ENCODE results near the gene APOE. TPM values are rescaled to one million over a fixed set of nuclear protein-coding genes. Genes with fewer than 3 reads are reported as not detected.
A peak's percentile ranks its signal among the peaks of the same experiment; 100 is the strongest.

Gene APOE
- total RNA-seq, 3 donors from 2014 or later: 32.7 to 74.6 (median 46.2) TPM

- DNase-seq: no peak
- H3K4me1 ChIP-seq (ENCODE audit: low read depth): no peaks in the 10 kb centered on the region
- intact Hi-C loops (cut with DNase I, micrococcal nuclease): no loop called here
- no peak for ATAC-seq
- H3K9me3 ChIP-seq: no peaks in the 10 kb centered on the region
- TF ChIP-seq CTCF (IDR thresholded peaks at IDR 0.05): no peak
- H3K4me3 ChIP-seq: no peak overlapping the region
- no peaks in the 10 kb centered on the region for H3K36me3 ChIP-seq (ENCODE audit: low read depth)
These were observed 34.1 kb downstream of the APOE start for GRCh38 chr19:44939668-44940067.

GRCh38 chr19:44942067-44942571, 36.5 kb downstream of the APOE start, which contains the start of gene APOC4:
TSS of gene APOC4 (plus strand) at chr19:44942237. CDS start at chr19:44942278, 41 bp downstream.
- no peak within 1 kb of the TSS for H3K4me3 ChIP-seq
- no peak for ATAC-seq
- no peak for DNase-seq
- H3K9me3 ChIP-seq: no peaks in the 10 kb centered on the region
- intact Hi-C loops (cut with DNase I, micrococcal nuclease): no loop called here
- no peak for TF ChIP-seq CTCF (IDR thresholded peaks at IDR 0.05)
- no peaks in the 10 kb centered on the region for H3K4me1 ChIP-seq (ENCODE audit: low read depth)
- no peaks in the 10 kb centered on the region for H3K36me3 ChIP-seq (ENCODE audit: low read depth)

- Histone ChIP-seq H3K36me3 (ENCODE audit: low read depth) (no peaks in the 10 kb centered on the region), H3K4me1 (ENCODE audit: low read depth) (no peaks in the 10 kb centered on the region), H3K4me3 (no peak overlapping the region), H3K9me3 (no peaks in the 10 kb centered on the region)
- intact Hi-C loops (cut with DNase I, micrococcal nuclease): no loop called here
- DNase-seq: peak in 2 of 3 donors; percentile 58 to 72
- no peak for TF ChIP-seq CTCF (IDR thresholded peaks at IDR 0.05)
- peak; percentile 73 for ATAC-seq
These were observed 38.2 kb downstream of the APOE start for GRCh38 chr19:44943801-44944249.

GRCh38 chr19:44947041-44947581, 41.5 kb downstream of the APOE start:
- DNase-seq (no peak), ATAC-seq (no peak)
- intact Hi-C loops (cut with DNase I, micrococcal nuclease): no loop called here
- Histone ChIP-seq H3K4me3 (no peak overlapping the region), H3K36me3 (ENCODE audit: low read depth) (no peaks in the 10 kb centered on the region), H3K9me3 (no peaks in the 10 kb centered on the region), H3K4me1 (ENCODE audit: low read depth) (peaks cover 2% of the 10 kb centered on the region)
- no peak for TF ChIP-seq CTCF (IDR thresholded peaks at IDR 0.05)

- no peak for ATAC-seq
- DNase-seq: no peak
- Histone ChIP-seq H3K36me3 (ENCODE audit: low read depth) (no peaks in the 10 kb centered on the region), H3K4me1 (ENCODE audit: low read depth) (peaks cover 4% of the 10 kb centered on the region), H3K4me3 (no peak overlapping the region), H3K9me3 (no peaks in the 10 kb centered on the region)
- TF ChIP-seq CTCF (IDR thresholded peaks at IDR 0.05): no peak
- intact Hi-C loops (cut with DNase I, micrococcal nuclease): no loop called here
These were observed 42.6 kb downstream of the APOE start for GRCh38 chr19:44948237-44948636.

All from mucosa of descending colon (tissue), 3 donors.